ENCODE measurements around the gene GOLGA6C.
"Not testable (repeated sequence)": the region's sequence is repeated elsewhere in the genome, so short reads cannot be mapped to it uniquely, and the experiment has no call there.

Gene GOLGA6C, protein sequence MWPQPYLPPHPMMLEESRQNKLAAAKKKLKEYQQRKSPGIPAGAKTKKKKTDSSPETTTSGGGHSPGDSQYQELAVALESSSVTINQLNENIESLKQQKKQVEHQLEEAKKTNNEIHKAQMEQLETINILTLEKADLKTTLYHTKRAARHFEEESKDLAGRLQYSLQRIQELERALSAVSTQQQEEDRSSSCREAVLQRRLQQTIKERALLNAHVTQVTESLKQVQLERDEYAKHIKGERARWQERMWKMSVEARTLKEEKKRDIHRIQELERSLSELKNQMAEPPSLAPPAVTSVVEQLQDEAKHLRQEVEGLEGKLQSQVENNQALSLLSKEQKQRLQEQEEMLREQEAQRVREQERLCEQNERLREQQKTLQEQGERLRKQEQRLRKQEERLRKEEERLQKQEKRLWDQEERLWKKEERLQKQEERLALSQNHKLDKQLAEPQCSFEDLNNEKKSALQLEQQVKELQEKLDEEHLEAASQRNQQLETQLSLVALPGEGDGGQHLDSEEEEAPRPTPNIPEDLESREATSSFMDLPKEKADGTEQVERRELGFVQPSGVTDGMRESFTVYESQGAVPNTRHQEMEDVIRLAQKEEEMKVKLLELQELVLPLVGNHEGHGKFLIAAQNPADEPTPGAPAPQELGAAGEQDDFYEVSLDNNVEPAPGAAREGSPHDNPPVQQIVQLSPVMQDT

DNA sequence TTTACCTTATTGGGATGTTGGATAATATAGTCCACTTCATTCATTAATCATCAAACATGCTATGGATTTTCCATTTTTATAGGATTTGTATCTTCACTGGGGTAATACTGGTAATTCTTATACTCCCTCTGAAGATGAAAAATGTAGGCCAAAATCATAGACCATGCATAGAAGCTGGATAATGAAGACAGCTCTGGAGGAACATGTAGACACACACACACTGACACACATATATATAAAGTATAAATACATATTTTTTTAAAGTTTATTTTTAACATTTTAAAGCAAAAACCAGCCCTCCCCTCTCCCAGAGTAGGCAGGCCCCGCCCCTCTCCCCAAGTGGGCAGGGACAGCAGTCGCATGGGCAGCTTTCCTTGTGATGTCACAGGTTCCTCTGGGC is at the start of gene GOLGA6C:
GOLGA6C (plus strand) TSS at position 301 of the 400 bp plus-strand sequence. CDS start 265 bp downstream, outside the sequence.
- DNase-seq (ENCODE audit: low read depth in 2 of 3, low spot score in 1 of 3) = not testable (repeated sequence)

DNA sequence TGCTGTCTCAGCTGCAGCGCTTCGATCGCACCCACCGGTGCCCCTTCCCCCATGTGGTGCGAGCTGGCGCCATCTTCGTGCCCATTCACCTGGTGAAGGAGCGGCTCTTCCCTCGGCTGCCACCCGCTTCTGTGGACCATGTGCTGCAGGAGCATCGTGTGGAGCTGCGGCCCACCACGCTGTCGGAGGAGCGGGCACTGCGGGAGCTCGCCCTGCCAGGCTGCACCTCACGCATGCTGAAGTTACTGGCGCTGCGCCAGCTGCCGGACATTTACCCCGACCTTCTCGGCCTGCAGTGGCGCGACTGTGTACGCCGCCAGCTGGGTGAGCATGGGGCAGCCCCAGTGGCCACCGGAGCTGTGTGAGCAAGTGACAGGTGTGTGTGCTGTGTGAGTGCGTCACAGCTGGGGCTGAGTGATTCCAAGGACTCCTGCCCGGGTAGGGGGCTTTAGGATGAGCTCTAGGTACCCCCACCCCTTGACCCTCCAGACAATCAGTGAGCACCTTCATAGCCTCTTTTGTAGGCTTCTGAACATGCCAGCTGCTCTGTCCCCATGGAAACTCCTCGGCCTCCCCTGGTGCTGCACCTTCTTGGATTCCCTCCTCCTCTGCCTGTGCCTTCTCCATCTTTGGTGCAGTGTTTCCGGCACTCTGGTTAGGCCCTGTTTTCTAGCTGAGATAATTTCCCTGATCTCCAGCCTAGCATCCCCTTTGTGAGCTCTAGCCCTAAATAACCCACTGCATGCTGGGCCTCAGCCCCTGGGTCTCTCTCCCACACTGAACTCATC is 49.4 kb upstream of the GOLGA6C start:
- DNase-seq (ENCODE audit: low read depth in 2 of 3, low spot score in 1 of 3) = no peak

DNA sequence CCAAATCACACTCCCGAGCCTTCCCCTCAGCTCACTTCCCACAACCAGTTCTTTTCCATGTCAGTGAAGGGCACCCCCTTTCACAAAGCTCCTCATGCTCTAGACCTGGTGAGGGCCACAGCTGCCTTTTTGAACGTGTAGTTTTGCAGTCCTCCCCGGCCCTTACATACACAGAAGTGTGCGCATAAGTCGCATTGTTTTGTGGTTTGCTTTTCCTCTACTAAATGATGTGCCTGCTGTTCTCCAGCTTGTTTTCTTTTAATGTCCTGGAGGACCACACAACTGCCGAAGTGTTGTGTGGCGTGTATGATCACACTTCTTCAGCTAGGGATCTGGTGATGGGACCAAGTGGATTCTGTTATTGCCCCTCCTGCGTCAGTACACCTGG is 48.9 kb upstream of the GOLGA6C start:
- no peak for DNase-seq (ENCODE audit: low read depth in 2 of 3, low spot score in 1 of 3)

DNA sequence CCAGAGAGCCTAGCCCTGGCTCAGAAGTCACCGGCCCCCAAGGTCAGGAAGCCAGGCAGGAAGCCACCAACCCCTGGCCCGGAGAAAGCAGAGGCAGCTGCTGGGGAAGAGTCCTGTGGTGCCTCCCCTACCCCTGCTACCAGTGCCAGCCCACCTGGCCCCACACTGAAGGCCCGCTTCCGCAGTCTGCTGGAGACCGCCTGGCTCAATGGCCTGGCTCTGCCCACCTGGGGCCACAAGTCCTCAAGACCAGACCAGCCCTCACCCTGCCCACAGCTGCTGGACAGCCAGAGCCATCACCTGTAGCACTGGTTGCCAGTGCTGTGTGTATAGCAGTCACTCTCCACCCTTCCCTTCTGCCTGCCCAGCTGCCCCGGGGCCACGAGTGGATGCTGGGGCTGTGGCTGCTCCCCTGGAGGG is 47.3 kb upstream of the GOLGA6C start:
- DNase-seq (ENCODE audit: low read depth in 2 of 3, low spot score in 1 of 3) = no peak

DNA sequence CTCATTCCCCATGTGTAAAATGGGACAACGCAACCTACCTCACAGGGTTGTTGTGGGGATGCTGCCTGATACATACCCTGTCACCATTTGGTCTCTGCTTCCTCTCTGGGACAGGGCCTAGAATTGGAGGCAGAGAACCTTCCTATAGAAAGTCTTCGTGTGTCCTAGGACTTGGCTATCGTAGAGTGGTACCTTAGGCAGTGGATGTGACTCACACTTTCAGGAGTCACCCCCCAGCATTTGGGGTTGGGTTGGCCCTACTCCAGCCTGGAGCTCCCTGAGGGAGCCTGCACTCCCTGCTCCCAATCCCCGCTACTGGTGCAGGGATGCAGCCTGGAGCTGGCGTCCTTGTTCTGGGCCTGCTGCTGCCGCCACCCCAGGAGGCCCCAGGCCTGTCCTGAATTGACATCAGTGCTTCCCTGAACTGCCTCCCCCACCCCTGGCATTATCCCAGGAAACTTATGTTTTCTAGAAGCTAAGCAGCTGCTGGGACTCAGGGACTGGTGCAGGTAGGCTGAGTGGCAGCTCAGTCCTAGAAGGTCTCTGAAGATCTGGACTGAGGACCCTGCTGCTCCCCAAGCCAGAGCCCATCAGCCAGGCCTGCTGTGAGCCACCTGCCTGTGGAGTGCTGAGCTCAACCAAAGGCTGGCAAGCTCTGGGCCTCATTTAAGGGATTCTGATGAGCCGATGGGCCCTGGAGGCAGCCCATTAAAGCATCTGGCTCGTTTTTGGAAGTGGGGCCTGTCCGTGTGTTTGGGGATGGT is 46.5 kb upstream of the GOLGA6C start:
- DNase-seq (ENCODE audit: low read depth in 2 of 3, low spot score in 1 of 3) = no peak

DNA sequence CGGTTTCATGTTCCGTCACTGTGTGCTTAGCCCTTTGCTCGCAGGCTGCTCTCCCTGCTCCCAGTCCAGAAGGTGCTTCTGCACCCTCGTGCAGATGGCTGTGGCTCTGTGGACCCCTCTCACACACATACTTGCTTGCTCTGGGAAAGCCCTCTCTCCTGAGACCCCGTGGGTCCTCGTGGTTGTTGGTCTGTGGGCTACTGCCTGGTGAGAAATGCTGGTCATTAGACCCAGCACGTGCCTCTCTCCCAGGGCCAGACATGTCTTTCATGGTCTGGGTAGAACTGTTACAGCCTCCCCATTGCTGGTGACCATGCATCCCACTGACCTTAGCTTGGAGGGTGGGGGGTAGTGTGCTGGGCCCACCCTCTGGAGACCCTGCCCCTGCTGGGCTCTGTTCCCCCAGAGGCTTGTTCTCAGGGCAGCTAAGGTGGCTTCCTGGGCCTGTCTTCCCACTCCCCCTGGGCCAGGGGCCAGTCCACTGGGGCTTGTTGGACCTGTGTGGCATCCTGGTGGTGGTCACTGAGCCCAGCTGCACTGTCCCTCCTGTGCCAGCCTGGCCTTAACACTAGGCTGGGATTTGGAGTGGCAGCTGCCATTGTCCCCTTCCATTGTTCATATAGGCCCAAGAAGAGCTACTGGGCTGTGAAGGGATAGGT is 45.8 kb upstream of the GOLGA6C start:
- DNase-seq (ENCODE audit: low read depth in 2 of 3, low spot score in 1 of 3) = no peak

DNA sequence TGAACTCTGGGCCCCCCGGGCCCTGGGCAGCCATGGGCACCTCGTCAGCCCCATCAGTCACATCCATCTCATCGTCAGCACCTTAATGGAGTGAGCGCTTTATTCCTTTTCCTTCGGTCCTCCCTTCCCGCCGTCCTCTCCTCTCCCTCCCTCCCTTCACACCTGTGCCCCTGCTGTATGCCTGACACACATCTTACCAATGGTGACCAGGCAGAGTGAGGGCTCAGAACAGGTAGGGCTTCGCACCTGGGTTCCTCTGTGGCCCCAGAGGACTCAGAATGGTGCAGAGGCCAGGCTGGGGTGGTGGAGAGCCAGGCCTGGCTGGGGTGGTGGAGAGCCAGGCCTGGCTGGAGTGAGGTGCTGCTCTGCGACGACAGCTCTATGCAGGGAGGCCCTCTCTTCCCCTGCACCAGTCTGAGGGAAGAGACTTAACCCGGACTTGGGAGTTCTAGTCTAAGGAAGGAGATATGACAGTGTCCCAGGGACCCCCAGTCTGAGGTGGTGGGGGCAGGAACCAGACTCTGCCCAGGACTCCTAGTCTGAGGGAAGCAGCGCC is 44.8 kb upstream of the GOLGA6C start:
- DNase-seq (ENCODE audit: low read depth in 2 of 3, low spot score in 1 of 3) = no peak

DNA sequence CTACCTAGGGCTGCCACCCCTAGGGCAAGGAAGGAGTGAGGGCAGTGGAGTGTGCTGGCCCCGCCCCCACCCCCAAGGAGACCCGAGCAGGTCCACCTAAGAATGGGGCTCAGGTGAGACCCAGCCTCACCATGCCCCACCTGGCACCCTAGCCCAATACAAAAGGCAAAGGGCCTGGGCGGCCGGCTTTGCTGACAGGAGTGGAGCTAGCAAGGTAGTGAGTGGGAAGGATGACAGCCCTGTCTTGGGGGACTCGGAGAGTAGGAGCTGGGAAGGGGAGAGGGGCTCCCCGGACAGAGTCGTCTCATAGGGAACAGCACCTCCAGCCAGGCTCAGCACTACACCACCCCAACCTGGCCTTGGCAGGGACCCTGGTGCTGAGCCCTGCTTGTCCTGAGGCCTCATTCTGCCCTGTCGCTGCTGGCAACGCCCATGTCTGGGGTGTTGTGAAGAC is 44.3 kb upstream of the GOLGA6C start:
- no peak for DNase-seq (ENCODE audit: low read depth in 2 of 3, low spot score in 1 of 3)

DNA sequence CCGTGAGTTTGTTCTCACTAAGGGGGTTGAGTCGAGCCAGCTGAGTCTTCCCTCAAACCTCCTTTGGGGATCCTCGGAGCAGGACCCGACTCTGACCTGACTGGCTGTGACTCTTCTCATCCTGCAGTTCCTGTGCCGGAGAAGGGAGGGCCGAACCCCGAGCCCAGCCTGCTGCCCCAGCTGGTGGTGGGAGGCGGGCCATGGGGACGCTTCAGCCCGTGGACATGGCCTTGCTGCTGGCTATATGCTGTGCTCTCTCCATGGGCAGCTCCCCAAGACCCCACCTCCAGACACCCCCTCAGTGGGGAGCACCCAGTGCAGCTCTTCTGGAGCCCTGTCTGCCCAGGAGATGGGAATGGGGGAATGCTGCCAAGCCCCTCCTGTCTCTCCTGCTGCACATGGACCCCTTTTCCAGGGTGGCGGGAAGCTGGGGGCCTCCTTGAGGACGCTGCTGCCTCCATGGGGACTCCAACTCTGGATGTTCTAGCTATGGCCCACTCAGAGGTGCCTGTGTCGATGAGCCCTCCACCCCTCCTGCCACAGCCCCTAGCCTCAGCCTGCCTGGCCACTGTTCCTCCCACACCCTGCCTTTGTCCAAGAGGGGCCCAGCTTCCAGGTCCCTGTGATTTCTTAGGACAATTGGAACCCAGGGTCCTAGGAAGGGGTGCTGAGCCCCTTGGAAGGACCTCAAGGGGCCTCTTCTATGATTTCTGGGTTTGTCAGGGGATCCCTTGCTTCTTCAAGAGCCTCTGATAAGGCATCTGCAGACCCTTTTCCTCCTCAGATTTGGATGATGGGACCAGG is 43.6 kb upstream of the GOLGA6C start:
- no peak for DNase-seq (ENCODE audit: low read depth in 2 of 3, low spot score in 1 of 3)

DNA sequence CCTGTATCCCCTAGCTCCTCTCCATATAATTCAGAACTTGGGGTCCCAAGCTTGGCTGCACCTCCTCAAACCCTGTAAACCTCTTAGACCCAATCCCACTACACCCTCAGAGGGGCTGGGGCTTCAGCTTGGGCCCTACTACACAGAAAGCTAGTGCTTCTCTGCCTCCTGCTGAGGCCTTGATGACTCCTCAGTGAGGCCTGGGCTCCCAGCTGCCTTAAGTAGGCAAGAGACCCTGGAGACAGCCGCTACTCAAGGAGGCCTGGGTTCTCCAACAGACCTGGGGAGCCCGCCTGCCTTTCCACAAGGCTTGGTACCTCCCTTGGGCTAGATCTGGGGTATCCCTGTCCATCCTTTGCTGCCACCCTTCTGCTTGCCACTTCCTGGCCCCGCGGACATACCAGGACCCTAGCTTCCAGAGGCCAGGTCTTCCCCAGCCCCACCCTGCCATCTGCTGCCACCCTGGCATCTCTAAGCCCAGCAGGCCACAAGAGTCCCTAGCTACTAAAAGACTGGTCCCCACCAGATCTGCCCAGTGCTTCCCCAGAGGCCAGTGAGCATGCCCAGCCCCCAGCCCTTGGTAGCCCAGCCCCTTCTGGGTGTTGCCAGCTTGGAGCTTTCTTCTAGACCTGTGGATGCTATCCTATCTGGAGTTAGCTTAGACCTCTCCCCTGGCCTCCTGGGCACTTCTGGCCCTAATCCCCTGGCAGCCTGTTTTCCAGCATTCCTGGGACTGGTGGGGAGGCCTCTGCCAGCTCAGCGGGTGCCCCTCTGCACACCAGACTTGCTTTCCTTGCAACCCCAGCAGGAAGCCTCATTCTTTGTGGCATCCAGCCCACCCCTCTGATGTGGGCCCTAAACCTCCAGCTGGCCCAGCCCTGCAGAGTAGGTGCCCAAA is 42.8 kb upstream of the GOLGA6C start:
- DNase-seq (ENCODE audit: low read depth in 2 of 3, low spot score in 1 of 3) = no peak

DNA sequence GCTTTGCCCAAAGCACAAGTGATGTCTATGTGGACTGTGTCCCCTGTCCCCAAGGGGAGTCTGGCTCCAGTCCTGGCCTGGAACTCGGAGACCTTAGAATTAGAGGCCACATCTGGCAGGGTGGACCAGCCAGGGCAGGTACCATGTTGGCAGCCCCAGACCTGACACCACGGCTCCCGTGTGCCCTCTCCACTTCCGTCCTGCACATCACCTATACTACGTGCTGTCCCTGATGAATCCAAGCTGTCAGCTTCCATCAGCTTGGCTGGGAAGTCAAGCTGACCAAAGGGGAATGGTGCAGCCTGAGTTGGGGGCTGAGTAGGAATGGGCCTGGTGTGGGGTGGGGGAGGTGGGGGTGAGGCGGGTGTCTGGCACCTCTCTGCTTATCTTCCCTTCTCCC is 41.1 kb upstream of the GOLGA6C start:
- no peak for DNase-seq (ENCODE audit: low read depth in 2 of 3, low spot score in 1 of 3)

DNA sequence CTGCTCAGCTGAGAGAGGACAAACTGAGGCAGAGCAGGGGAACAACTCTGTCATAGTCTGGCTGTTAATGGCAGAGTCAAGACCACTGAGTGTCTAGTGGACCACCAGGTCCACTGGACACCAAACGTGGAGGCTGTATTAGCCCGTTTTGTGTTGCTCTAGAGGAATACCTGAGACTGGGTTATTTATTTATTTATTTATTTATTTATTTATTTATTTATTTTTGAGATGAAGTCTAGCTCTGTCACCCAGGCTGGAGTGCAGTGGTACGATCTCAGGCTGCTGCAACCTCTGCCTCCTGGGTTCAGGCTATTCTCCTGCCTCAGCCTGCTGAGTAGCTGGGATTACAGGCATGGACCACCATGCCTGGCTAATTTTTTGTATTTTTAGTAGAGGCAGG is 40.6 kb upstream of the GOLGA6C start:
- DNase-seq (ENCODE audit: low read depth in 2 of 3, low spot score in 1 of 3) = not testable (repeated sequence)

DNA sequence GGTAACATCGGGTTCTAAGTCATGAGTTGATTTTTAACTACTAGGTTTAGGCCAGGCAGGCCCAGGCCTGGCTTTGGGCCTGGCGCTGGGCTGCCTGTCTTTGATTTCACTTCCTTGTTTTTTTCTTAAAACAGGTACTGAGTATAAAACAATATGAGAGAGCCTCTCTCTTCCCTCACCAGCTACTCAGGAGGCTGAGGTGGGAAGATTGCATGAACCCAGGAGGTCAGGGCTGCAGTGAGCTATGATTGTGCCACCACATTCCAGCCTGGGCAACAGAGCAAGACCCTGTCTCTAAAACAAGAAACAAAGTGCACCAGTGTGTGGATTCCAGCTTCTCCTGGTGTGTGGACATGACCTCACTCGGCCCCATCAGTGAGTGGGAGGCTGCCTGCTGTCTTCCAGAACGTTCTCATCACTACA is 38.6 kb upstream of the GOLGA6C start:
- DNase-seq (ENCODE audit: low read depth in 2 of 3, low spot score in 1 of 3) = not testable (repeated sequence)

DNA sequence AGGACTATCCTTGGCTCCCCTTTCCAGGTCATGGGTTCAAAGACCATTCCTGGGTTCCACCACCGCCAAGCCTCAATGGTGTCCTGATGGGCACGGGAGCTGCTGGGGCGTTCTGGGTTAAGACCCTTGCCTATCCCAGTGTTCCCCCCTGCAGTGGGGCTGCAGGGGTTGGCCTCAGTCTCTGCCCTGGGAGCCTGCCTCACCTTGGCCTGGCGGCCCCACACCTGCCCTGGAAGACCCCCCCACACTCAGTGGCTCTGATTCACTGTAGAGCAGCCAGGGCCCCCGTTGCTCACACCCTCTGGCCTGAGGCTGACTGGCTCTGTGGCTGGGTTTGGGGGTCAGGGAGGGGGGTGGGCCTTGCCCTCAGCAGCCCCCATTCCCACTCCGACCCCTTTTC is 34.4 kb upstream of the GOLGA6C start:
- DNase-seq (ENCODE audit: low read depth in 2 of 3, low spot score in 1 of 3) = no peak

DNA sequence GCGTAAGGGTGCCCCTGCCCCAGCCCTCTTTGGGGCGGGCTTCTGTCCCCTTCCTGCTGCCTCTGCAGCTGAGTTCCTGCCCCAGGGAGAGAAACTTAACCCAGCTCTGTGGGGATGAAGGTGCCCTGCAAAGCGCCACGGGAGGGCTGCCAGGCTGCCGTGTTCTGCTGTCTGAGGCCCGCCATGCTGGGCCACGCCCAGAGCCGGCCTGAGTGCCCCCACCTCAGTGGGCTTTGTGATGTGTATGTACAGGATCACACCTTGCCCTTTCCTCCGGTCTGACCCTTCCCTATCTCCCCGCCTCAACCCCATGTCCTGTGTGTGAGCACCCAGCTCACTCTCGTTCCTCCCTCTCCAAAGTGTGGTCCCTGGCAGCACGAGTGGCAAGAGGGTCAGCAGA is 33.9 kb upstream of the GOLGA6C start:
- no peak for DNase-seq (ENCODE audit: low read depth in 2 of 3, low spot score in 1 of 3)

DNA sequence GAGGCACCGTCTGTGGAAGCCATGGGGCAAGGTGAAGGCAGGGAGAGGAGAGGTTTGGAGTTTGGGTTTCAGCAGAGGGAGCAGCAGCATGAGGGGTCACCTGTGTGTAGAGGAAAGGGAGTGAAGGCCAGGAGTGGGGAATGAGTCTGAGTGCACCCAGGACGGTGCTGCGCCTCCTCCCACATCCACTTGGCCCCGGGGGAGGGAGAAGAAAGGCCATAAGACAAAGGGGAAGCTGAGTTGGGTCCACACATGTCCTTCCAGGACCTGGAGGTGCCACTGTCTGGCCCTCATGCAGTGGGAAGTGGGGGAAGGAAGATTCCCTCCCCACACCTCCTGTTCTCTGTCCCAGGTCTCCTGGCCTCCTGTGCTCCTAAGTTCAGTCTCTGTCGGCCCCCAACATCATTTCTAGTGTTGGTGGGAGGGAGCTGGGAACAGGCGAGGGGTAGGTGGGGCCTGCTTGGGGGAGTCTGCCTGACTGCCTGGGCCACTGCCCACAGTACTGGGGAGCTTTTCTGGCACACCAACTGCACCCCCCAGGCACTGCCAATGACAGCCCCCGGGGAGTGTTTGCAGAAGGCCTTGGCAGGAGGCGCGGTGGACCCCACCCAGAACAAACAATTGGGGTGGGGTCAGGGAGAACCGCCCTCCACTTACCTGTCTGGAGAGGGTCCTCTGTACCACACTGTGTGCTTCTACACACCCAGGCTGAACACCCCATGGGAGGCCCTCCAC is 32.9 kb upstream of the GOLGA6C start:
- not testable (repeated sequence) for DNase-seq (ENCODE audit: low read depth in 2 of 3, low spot score in 1 of 3)

DNA sequence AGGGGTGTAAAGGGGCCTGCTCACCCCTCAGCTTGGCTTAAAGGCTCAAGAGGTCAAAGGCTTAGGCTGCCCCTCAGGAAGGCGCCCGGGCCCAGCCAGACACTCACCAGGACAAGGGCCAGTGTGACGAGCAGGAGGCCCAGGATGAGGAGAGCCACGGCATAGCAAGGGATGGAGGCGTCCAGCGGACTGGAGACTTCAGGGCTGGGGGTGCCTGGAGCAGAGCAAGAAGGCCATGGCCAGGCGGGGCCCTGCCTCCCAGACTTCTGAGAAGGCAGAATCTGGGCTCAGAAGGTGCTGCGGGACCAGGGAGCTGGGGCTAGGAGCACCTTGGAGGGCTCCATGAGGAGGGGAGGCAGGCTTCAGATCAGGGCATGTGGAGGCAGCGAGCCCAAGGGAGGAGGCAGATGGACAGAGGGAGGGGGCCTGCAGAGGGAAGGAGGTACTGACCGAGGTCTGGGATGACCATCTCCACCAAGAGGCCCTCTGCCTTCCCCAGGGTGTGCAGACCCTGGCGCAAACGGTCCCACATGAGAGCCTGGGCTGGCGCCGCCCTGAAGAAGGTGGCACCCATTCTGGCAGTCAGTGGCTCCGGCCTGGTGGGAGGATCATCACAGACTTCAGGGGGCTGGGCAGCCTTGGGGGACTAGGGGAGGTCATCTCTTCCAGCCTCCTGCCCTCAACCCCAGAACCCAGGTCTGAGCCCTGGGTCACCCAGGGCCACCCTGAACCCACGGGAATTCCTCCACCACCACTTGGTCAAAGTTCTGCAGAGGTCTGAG is 32.0 kb upstream of the GOLGA6C start:
- DNase-seq (ENCODE audit: low read depth in 2 of 3, low spot score in 1 of 3) = no peak

Data from stimulated activated CD4-positive, alpha-beta T cell treated with anti-CD3 and anti-CD28 coated beads, Interleukin-12 subunit alpha, Interleukin-12 subunit beta, amount 100 ng/mL, for 48 hours (primary cell).